LNCaP clone FGC (cell line): ENCODE measurements around the gene AP3D1.

Experiments used
- DNase-seq: peaks from one replicate; pipeline ENCODE4 v3.0.0-alpha.2; 2011; ENCODE audit warnings: low read depth
- H3K4me3 ChIP-seq: 2 replicates; pipeline ENCODE4 v1.5.1; 2011; ENCODE audit warnings: mild to moderate bottlenecking, low read depth, low read length, control low read depth
- CTCF ChIP-seq: IDR thresholded peaks from 2 replicates; pipeline ENCODE4 v1.5.1; 2012; ENCODE audit warnings: mild to moderate bottlenecking; ENCODE audit not compliant: control insufficient read depth, insufficient read depth; ENCODE audit errors: extremely low read depth

AP3D1 gene

GRCh38 chr19:2149980-2150793, 1.2 kb downstream of the AP3D1 start:
- TF ChIP-seq CTCF: no peak
- DNase-seq: no peak

GRCh38 chr19:2148482-2149135, 2.8 kb downstream of the AP3D1 start:
- DNase-seq: no peak
- H3K4me3 ChIP-seq: no peak overlapping the region

More at GRCh38 chr19:2149980-2150793, 1.2 kb downstream of the AP3D1 start:
- H3K4me3 ChIP-seq: peak overlapping the region; percentile 87

GRCh38 chr19:2145831-2146241, 5.5 kb downstream of the AP3D1 start:
- no peak for DNase-seq
- TF ChIP-seq CTCF: no peak
- H3K4me3 ChIP-seq: no peak overlapping the region

More at GRCh38 chr19:2148482-2149135, 2.8 kb downstream of the AP3D1 start:
- no peak for TF ChIP-seq CTCF

- no peak overlapping the region for H3K4me3 ChIP-seq
- no peak for TF ChIP-seq CTCF
- no peak for DNase-seq
These were observed 7.2 kb downstream of the AP3D1 start for GRCh38 chr19:2144190-2144589.

- no peak for TF ChIP-seq CTCF
- DNase-seq: no peak
- no peak overlapping the region for H3K4me3 ChIP-seq
These were observed 9.1 kb downstream of the AP3D1 start for GRCh38 chr19:2142173-2142829.

GRCh38 chr19:2140138-2140569, 11.2 kb downstream of the AP3D1 start:
- DNase-seq: no peak
- no peak for TF ChIP-seq CTCF
- H3K4me3 ChIP-seq: no peak overlapping the region
